SJSA1 (cell line): ENCODE results near the gene KANSL1. TPM values are rescaled to one million over a fixed set of nuclear protein-coding genes. Genes with fewer than 3 reads are reported as not detected.

Source experiments
- DNase-seq, 2 experiments: peaks; one replicate each; pipeline ENCODE4 v3.0.0-alpha.2; 2015 to 2020; ENCODE audit warnings: low spot score in 2 of 2, low read depth in 1 of 2
- H3K27ac ChIP-seq: fragments of 250-450 bp; sonication (Bioruptor Pico); 2 replicates; pipeline ENCODE4 v1.5.1; 2020; ENCODE audit warnings: mild to moderate bottlenecking, moderate library complexity
- H3K27me3 ChIP-seq: fragments of 250-450 bp; sonication (Bioruptor Pico); replicated peaks from 2 replicates; pipeline ENCODE4 v1.5.1; 2020; ENCODE audit warnings: mild to moderate bottlenecking, moderate library complexity
- H3K36me3 ChIP-seq: fragments of 250-450 bp; sonication (Bioruptor Pico); 2 replicates; pipeline ENCODE4 v1.5.1; 2020; ENCODE audit warnings: mild to moderate bottlenecking
- H3K4me1 ChIP-seq: fragments of 250-450 bp; sonication (Bioruptor Pico); replicated peaks from 2 replicates; pipeline ENCODE4 v1.6.1; 2021; ENCODE audit warnings: mild to moderate bottlenecking
- H3K4me3 ChIP-seq: fragments of 250-450 bp; sonication (Bioruptor Pico); 2 replicates; pipeline ENCODE4 v1.5.1; 2020; ENCODE audit warnings: mild to moderate bottlenecking
- H3K9me3 ChIP-seq: fragments of 250-450 bp; sonication (Bioruptor Pico); replicated peaks from 2 replicates; pipeline ENCODE4 v1.5.1; 2020; ENCODE audit warnings: mild to moderate bottlenecking
- total RNA-seq: library from RNA; depleted of rRNA; stranded (reverse); fragments of >200 nt; shearing (Covaris generic); gene quantifications from 2 replicates; pipeline ENCODE4 v1.2.3, GENCODE V29; 2014

The KANSL1 gene
- total RNA-seq, 1 experiment from 2014 or later, result 37.9 TPM

DNA sequence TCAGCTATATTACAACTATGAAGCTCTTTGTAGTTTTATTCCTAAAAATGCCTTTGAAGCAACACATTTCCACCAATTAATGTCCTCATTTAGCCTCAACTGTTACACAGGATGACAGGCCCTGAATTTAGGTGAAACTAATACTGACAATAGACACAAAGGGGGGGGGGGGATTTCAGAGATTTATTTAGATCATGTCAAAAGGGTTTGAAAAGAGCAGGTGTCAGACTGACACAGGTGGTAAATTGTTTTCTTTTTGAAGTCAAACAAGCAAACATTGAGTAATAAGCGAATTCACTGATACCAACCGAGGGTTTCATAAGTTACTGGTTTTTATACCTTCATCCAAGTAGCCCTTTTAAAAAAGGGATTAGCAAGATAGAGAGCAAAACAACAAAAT, 40.8 kb downstream of the KANSL1 start:
- H3K27me3 ChIP-seq, result no peaks in the 10 kb centered on the region
- H3K36me3 ChIP-seq, result no peaks in the 10 kb centered on the region; the same call in 1 of the 2 replicates
- no peak overlapping the region for H3K27ac ChIP-seq
- no peak for DNase-seq
- peaks cover 44% of the 10 kb centered on the region for H3K4me1 ChIP-seq
- H3K4me3 ChIP-seq, result no peak overlapping the region
- no peaks in the 10 kb centered on the region for H3K9me3 ChIP-seq

GRCh38 chr17:46151762-46152161, 41.5 kb downstream of the KANSL1 start:
- Histone ChIP-seq H3K4me1 (peaks cover 37% of the 10 kb centered on the region), H3K4me3 (no peak overlapping the region), H3K36me3 (no peaks in the 10 kb centered on the region; the same call in 1 of the 2 replicates), H3K27ac (no peak overlapping the region), H3K9me3 (no peaks in the 10 kb centered on the region), H3K27me3 (no peaks in the 10 kb centered on the region)
- no peak for DNase-seq

- no peaks in the 10 kb centered on the region; the same call in 1 of the 2 replicates for H3K36me3 ChIP-seq
- no peaks in the 10 kb centered on the region for H3K27me3 ChIP-seq
- peaks cover 26% of the 10 kb centered on the region for H3K4me1 ChIP-seq
- H3K27ac ChIP-seq, result no peak overlapping the region
- H3K4me3 ChIP-seq, result no peak overlapping the region
- no peaks in the 10 kb centered on the region for H3K9me3 ChIP-seq
- DNase-seq, result no peak
Measured at GRCh38 chr17:46150216-46150963, 42.8 kb downstream of the KANSL1 start.

GRCh38 chr17:46148247-46148646, 45.0 kb downstream of the KANSL1 start:
- Histone ChIP-seq H3K9me3 (no peaks in the 10 kb centered on the region), H3K4me3 (no peak overlapping the region), H3K36me3 (no peaks in the 10 kb centered on the region; the same call in 1 of the 2 replicates), H3K4me1 (peaks cover 4% of the 10 kb centered on the region; the same call in 1 of the 2 replicates), H3K27ac (no peak overlapping the region), H3K27me3 (no peaks in the 10 kb centered on the region)
- no peak for DNase-seq

DNA sequence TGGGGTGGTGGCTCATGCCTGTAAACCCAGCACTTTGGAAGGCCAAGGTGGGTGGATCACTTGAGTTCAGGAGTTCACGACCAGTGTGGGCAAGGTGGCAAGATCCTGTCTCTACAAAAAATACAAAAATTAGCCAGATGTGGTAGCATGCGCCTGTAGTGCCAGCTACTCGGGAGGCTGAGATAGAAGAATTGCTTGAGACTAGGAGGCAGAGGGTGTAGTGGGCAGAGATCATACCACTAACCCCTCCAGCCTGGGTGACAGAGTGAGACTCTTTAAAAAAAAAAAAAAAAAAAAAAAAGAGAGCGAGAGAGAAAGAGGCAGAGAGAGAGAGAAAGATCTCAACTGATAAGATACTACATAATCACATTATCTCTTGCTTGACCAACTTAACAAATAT, 45.9 kb downstream of the KANSL1 start:
- H3K4me1 ChIP-seq, result no peaks in the 10 kb centered on the region
- H3K36me3 ChIP-seq, result no peaks in the 10 kb centered on the region; the same call in 1 of the 2 replicates
- no peaks in the 10 kb centered on the region for H3K9me3 ChIP-seq
- H3K27me3 ChIP-seq, result no peaks in the 10 kb centered on the region
- no peak for DNase-seq
- H3K27ac ChIP-seq, result no peak overlapping the region
- no peak overlapping the region for H3K4me3 ChIP-seq

- no peaks in the 10 kb centered on the region for H3K27me3 ChIP-seq
- DNase-seq, result no peak
- H3K4me3 ChIP-seq, result no peak overlapping the region
- H3K9me3 ChIP-seq, result no peaks in the 10 kb centered on the region
- no peaks in the 10 kb centered on the region; the same call in 1 of the 2 replicates for H3K36me3 ChIP-seq
- H3K4me1 ChIP-seq, result no peaks in the 10 kb centered on the region
- H3K27ac ChIP-seq, result no peak overlapping the region
Measured at GRCh38 chr17:46144246-46144645, 49.0 kb downstream of the KANSL1 start.

GRCh38 chr17:46143827-46144236, 49.4 kb downstream of the KANSL1 start:
- Histone ChIP-seq H3K9me3 (no peaks in the 10 kb centered on the region), H3K36me3 (no peaks in the 10 kb centered on the region; the same call in 1 of the 2 replicates), H3K27me3 (no peaks in the 10 kb centered on the region), H3K4me1 (no peaks in the 10 kb centered on the region), H3K4me3 (no peak overlapping the region), H3K27ac (no peak overlapping the region)
- DNase-seq, result no peak

DNA sequence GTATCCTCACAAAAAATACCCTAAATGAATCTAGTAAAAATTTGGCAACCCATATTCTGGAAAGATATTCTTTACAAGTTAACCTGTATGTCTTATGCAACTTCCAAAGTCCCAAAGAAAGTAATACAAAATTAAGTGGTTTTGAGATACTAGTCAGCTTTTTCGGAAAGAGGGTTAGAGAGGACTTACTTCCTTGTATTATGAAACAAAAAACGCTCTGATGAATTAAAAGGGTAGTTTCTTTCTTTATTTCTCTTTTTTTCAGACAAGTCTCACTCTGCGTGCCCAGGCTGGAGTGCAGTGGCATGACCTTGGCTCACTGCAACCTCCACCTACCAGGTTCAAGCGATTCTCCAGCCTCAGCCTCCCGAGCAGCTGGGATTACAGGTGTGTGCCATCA, 51.6 kb downstream of the KANSL1 start:
- no peak for DNase-seq
- Histone ChIP-seq H3K27ac (no peak overlapping the region), H3K4me1 (no peaks in the 10 kb centered on the region), H3K4me3 (no peak overlapping the region), H3K27me3 (no peaks in the 10 kb centered on the region), H3K36me3 (peaks cover 6% of the 10 kb centered on the region), H3K9me3 (no peaks in the 10 kb centered on the region)

DNA sequence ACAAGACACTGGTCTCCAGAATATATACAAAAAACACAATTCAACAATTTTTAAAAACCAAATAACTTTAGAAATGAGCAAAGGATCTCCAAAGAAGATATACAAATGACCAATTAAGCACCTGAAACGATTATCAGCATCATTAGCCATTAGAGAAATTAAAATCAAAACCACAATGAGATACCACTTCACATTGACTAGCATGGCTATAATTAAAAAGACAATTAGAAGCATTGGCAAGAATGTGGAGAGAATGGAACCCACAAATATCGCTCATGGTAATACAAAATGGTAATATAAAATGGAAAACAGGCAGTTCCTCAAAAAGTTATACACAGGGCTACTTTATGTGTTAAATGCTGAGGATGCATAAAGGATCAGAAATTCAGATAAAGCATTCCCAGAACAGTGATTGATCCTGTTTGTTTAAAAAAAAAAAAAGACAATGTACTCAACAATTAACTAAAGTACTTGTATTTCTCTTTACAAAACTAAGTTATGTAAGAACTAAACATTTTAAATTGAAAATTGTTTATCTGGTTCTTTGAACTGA, 52.5 kb downstream of the KANSL1 start:
- no peak for DNase-seq
- Histone ChIP-seq H3K4me1 (no peaks in the 10 kb centered on the region), H3K27ac (no peak overlapping the region), H3K27me3 (no peaks in the 10 kb centered on the region), H3K36me3 (peaks cover 6% of the 10 kb centered on the region), H3K9me3 (no peaks in the 10 kb centered on the region), H3K4me3 (no peak overlapping the region)

GRCh38 chr17:46139432-46140210, 53.6 kb downstream of the KANSL1 start:
- H3K36me3 ChIP-seq, result peaks cover 6% of the 10 kb centered on the region
- no peak overlapping the region for H3K4me3 ChIP-seq
- no peak for DNase-seq
- H3K9me3 ChIP-seq, result no peaks in the 10 kb centered on the region
- H3K4me1 ChIP-seq, result no peaks in the 10 kb centered on the region
- H3K27ac ChIP-seq, result no peak overlapping the region
- H3K27me3 ChIP-seq, result no peaks in the 10 kb centered on the region

DNA sequence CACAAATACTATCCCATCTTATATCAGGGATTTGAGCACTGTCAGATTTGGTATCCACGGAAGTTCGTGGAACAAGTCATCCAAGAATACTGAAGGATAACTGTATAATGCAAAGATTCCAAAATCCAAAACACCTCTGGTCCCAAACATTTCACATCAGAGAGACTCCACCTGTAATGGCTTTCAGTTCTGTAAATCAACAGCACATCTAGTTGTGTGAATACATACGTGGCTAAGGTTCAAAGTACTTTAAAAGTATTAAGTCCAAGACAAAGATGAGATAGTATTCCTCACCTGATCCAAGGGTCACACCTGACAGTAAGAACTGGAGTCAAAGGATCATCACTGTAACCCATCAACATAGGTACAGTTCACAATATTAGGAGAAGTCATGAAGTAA, 54.8 kb downstream of the KANSL1 start:
- Histone ChIP-seq H3K36me3 (peaks cover 10% of the 10 kb centered on the region), H3K4me1 (no peaks in the 10 kb centered on the region), H3K9me3 (no peaks in the 10 kb centered on the region), H3K4me3 (no peak overlapping the region), H3K27ac (no peak overlapping the region), H3K27me3 (no peaks in the 10 kb centered on the region)
- DNase-seq, result no peak

GRCh38 chr17:46136820-46137219, 56.4 kb downstream of the KANSL1 start:
- H3K36me3 ChIP-seq, result peaks cover 19% of the 10 kb centered on the region
- DNase-seq, result no peak

DNA sequence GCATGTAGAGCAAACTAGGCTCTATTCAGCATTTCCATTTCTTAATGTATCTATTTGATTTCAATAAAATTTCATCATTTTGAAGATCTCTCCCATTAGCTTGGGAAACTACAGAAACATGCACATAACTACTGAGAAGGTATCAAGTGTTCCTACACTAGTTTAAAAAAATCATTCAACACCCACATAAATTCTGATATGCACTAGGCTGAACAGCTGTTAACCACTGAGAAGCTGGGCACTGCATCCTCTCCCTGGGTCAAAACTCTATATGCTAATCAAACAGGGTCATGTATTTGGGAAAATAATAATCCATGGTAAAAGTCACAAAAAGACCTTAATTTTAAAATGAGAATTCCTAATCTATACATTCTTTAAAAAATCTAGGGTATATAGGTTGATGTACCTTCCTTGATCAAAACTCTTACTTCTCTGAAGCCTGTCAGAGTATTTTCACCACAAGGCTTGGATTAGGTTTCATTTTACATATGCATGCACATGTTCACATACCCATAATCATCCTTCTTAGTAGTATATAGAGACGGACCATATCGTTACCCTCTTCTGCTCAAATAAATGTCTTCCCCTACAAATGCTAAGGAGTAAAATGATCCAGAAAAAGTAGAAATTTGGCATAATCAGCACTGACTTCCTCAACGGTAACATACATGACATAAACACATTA, 57.2 kb downstream of the KANSL1 start:
- H3K4me3 ChIP-seq, result no peak overlapping the region
- peaks cover 23% of the 10 kb centered on the region for H3K36me3 ChIP-seq
- no peak for DNase-seq
- H3K27me3 ChIP-seq, result no peaks in the 10 kb centered on the region
- no peaks in the 10 kb centered on the region for H3K9me3 ChIP-seq
- H3K27ac ChIP-seq, result no peak overlapping the region
- peaks cover 6% of the 10 kb centered on the region for H3K4me1 ChIP-seq

More at GRCh38 chr17:46136820-46137219, 56.4 kb downstream of the KANSL1 start:
- Histone ChIP-seq H3K4me1 (no peaks in the 10 kb centered on the region), H3K4me3 (no peak overlapping the region), H3K27ac (no peak overlapping the region), H3K9me3 (no peaks in the 10 kb centered on the region), H3K27me3 (no peaks in the 10 kb centered on the region)
